Neural progenitor cell (in vitro differentiated cells): Measurements from ENCODE around the gene PPM1L.

Experiments
- EZH2 ChIP-seq: fragments of 200-600 bp; sonication (generic); IDR thresholded peaks from 2 replicates; pipeline ENCODE4 v1.6.1; 2017; ENCODE audit warnings: antibody characterized with exemption, mild to moderate bottlenecking, moderate library complexity
- EZH2phosphoT487 ChIP-seq: fragments of 200-600 bp; sonication (generic); IDR thresholded peaks from 2 replicates; pipeline ENCODE4 v1.6.1; 2017; ENCODE audit warnings: antibody characterized with exemption
- TF ChIP-seq, protein P1 (sequence below): fragments of 200-600 bp; sonication (generic); IDR thresholded peaks from 2 replicates; pipeline ENCODE4 v1.5.1; 2017; ENCODE audit warnings: antibody characterized with exemption, mild to moderate bottlenecking

DNA sequence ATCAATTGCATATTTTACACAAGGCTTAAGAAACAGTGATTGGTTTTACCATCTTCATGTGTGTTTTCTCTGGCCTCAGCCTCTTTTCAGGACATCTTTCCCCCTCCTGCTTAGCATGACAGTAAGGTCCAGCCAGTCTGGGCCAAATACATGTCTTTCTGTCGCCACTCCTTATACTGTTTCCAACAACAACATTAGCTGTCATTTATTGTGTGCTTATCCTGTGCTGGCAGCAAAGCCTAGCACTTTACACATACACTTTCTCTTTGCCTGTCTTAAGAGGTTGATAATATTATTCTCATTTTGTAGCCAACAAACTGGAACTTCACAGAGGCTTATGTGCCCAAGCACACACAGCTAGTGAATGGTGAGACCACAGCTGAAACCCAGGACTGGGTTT lies 311.3 kb downstream of the PPM1L start:
- TF ChIP-seq, protein P1, sequence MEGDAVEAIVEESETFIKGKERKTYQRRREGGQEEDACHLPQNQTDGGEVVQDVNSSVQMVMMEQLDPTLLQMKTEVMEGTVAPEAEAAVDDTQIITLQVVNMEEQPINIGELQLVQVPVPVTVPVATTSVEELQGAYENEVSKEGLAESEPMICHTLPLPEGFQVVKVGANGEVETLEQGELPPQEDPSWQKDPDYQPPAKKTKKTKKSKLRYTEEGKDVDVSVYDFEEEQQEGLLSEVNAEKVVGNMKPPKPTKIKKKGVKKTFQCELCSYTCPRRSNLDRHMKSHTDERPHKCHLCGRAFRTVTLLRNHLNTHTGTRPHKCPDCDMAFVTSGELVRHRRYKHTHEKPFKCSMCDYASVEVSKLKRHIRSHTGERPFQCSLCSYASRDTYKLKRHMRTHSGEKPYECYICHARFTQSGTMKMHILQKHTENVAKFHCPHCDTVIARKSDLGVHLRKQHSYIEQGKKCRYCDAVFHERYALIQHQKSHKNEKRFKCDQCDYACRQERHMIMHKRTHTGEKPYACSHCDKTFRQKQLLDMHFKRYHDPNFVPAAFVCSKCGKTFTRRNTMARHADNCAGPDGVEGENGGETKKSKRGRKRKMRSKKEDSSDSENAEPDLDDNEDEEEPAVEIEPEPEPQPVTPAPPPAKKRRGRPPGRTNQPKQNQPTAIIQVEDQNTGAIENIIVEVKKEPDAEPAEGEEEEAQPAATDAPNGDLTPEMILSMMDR = no peak
- no peak for TF ChIP-seq EZH2phosphoT487
- no peak for TF ChIP-seq EZH2
